Measurements from ENCODE around the gene CFAP46.

DNA sequence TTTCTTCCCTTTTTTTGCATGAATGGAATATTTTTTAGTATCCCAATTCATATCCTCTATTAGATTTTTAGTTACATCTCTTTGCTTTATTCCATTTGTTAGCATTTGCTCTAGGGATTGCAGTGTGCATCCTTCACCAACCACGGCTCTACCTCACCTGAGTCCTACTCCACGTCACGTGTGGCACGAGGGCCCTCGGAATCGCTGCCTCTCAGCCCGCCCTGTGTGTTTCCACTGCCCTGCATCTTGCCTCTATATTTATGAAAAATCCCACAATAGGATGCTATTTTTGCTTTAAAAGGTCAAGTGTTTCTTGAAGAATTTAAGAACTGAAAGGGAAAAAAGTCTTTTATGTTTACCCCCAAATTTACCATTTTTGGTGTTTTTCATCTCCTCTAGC lies 41.0 kb downstream of the CFAP46 start:
- TF ChIP-seq, protein P1, sequence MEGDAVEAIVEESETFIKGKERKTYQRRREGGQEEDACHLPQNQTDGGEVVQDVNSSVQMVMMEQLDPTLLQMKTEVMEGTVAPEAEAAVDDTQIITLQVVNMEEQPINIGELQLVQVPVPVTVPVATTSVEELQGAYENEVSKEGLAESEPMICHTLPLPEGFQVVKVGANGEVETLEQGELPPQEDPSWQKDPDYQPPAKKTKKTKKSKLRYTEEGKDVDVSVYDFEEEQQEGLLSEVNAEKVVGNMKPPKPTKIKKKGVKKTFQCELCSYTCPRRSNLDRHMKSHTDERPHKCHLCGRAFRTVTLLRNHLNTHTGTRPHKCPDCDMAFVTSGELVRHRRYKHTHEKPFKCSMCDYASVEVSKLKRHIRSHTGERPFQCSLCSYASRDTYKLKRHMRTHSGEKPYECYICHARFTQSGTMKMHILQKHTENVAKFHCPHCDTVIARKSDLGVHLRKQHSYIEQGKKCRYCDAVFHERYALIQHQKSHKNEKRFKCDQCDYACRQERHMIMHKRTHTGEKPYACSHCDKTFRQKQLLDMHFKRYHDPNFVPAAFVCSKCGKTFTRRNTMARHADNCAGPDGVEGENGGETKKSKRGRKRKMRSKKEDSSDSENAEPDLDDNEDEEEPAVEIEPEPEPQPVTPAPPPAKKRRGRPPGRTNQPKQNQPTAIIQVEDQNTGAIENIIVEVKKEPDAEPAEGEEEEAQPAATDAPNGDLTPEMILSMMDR (IDR thresholded peaks at IDR 0.05) = no peak
- TF ChIP-seq EP300 (IDR thresholded peaks at IDR 0.05) (no peak), POLR2A (IDR thresholded peaks at IDR 0.05) (no peak), POLR2AphosphoS5 (IDR thresholded peaks at IDR 0.05) (no peak)

Data from upper lobe of left lung (tissue), 4 donors.